Kidney epithelial cell (primary cell): Measurements from ENCODE around the gene AAK1. TPM values are rescaled to one million over a fixed set of nuclear protein-coding genes. Genes with fewer than 3 reads are reported as not detected.

Experiments used
- DNase-seq: peaks from one replicate; pipeline ENCODE4 v3.0.0-alpha.2; 2010; ENCODE audit warnings: low read depth
- H3K27me3 ChIP-seq: 2 replicates; pipeline ENCODE4 v1.6.0; 2011; ENCODE audit warnings: low read length; ENCODE audit not compliant: control insufficient read depth, insufficient read depth
- H3K36me3 ChIP-seq: 2 replicates; pipeline ENCODE4 v1.5.1; 2011; ENCODE audit warnings: low read length; ENCODE audit not compliant: control insufficient read depth, insufficient read depth
- H3K4me3 ChIP-seq: 2 replicates; pipeline ENCODE4 v1.5.1; 2011; ENCODE audit warnings: low read depth, mild to moderate bottlenecking, control low read depth, low read length
- total RNA-seq: library from RNA; depleted of rRNA; stranded (reverse); fragments of >200 nt; gene quantifications from 2 replicates; pipeline ENCODE4 v1.2.3, GENCODE V29; 2015
- TF ChIP-seq, protein P1 (sequence below): IDR thresholded peaks from 2 replicates; pipeline ENCODE4 v1.5.1; 2011; ENCODE audit warnings: mild to moderate bottlenecking, moderate library complexity, low read length, control low read depth, inconsistent platforms; ENCODE audit not compliant: insufficient read depth, poor library complexity, severe bottlenecking

AAK1 gene
- total RNA-seq, 1 donor from 2014 or later: 32.5 TPM

DNA sequence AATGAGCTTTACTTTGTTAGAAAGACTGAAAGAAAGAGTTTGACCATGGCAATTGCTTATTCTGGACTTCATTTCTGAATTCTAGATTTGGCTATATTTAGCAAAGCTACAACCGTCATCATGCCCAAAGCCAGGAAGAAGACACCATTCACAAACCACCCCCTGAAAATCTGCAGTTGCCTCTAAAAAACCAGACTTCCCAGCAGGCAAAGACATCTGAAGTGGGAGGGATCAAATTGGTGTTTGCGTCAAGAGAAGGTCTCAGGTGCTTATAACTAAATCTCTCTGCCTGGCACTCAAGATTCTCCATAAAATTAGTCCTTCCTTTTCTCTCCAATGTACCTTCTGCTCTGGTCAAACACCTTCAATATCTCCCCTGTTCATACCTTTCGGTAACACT, 5.6 kb downstream of the AAK1 start:
- DNase-seq: no peak
- Histone ChIP-seq H3K4me3 (no peak overlapping the region), H3K36me3 (no peaks in the 10 kb centered on the region), H3K27me3 (no peaks in the 10 kb centered on the region)
- TF ChIP-seq, protein P1, sequence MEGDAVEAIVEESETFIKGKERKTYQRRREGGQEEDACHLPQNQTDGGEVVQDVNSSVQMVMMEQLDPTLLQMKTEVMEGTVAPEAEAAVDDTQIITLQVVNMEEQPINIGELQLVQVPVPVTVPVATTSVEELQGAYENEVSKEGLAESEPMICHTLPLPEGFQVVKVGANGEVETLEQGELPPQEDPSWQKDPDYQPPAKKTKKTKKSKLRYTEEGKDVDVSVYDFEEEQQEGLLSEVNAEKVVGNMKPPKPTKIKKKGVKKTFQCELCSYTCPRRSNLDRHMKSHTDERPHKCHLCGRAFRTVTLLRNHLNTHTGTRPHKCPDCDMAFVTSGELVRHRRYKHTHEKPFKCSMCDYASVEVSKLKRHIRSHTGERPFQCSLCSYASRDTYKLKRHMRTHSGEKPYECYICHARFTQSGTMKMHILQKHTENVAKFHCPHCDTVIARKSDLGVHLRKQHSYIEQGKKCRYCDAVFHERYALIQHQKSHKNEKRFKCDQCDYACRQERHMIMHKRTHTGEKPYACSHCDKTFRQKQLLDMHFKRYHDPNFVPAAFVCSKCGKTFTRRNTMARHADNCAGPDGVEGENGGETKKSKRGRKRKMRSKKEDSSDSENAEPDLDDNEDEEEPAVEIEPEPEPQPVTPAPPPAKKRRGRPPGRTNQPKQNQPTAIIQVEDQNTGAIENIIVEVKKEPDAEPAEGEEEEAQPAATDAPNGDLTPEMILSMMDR: no peak

DNA sequence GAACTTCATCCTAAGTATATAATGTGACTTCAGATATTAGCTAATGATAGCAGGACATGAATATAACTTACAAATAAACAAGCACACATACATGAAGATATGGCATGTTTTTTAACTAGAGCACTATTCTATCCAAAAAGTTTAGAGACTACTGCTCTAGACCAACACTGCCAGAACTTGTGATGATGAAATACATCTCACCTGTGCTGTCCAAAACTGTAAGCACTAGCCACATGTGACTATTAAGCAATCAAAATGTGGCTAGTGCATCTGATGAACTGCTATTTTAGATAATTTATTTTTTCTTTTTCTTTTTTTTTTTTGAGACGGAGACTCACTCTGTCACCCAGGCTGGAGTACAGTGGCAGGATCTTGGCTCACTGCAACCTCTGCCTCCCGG, 7.1 kb downstream of the AAK1 start:
- TF ChIP-seq, protein P1: no peak
- Histone ChIP-seq H3K4me3 (no peak overlapping the region), H3K36me3 (no peaks in the 10 kb centered on the region), H3K27me3 (no peaks in the 10 kb centered on the region)
- DNase-seq: no peak

DNA sequence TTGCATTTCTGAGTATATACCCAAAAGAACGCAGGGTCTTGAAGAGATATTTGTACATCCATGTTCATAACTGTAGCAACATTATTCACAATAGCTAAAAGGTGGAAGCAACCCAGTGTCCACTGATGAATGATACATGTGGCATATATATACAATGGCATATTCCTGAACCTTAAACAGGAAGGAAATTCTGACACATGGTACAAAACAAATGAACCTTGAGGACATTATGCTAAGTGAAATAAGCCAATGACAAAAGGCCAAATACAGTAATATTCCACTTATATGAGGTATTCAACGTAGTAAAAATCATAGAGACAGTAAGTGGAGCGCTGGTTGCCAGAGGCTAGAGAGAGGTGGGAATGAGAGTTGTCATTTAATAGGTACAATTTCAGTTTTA, 8.1 kb downstream of the AAK1 start:
- TF ChIP-seq, protein P1: no peak
- H3K4me3 ChIP-seq: no peak overlapping the region
- no peak for DNase-seq
- H3K36me3 ChIP-seq: no peaks in the 10 kb centered on the region
- no peaks in the 10 kb centered on the region for H3K27me3 ChIP-seq

DNA sequence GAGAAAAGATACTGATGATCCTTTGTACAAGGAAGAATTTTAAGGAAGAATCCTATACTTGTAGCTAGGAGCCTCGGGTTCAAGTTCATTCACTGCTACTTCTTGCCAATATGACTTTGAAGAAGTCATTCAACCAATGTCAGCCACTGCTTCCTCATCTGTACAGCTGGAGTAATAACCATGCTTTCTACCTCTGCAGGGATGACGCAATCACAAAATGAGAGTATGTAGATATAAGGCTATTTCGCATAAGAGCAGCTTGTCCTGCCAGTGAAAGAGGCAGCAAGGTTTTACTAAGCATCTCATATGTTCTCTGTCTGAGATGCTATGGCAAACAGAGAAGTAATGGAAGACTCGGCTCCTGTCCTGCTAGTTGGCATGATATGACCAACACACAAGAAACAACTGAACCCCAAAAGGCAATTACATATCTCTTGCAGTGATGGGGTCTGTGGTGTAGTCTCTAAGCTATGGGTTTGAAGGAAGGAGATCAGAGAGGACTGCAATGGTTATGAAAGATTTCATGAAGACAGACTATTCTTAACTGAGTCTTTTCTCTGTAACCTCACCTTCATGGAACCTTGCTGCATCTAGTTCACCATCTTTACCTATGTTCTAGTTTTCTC, 9.2 kb downstream of the AAK1 start:
- no peaks in the 10 kb centered on the region for H3K27me3 ChIP-seq
- no peak overlapping the region for H3K4me3 ChIP-seq
- TF ChIP-seq, protein P1: no peak
- no peaks in the 10 kb centered on the region for H3K36me3 ChIP-seq
- DNase-seq: no peak

DNA sequence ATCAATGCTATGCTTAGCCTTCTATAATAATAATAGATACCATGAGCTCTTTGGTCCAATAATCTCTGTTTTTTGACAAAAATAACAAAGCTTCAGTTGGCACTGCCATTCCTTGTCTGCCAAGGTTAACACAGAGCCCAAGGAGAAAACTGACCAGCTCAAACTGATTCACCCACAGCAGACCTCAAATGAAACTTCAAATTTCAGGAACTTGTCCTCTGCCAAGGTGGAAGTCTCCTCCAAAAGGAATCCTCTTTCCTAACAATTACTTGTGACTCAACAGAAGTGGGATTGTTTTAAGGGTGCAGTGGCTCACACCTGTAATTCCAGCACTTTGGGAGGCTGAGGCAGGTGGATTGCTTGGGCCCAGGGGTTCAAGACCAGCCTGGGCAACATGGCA, 12.1 kb downstream of the AAK1 start:
- Histone ChIP-seq H3K36me3 (no peaks in the 10 kb centered on the region), H3K27me3 (no peaks in the 10 kb centered on the region), H3K4me3 (no peak overlapping the region)
- no peak for DNase-seq
- TF ChIP-seq, protein P1: no peak
